Measurements from ENCODE around the gene CTDSPL. TPM values are rescaled to one million over a fixed set of nuclear protein-coding genes. Genes with fewer than 3 reads are reported as not detected.

The CTDSPL gene
- total and polyA plus RNA-seq, 2 of the 13 experiments (the other 11 are each of a cell fraction or from before 2014, with no cell fraction given) = 26.1 to 142 TPM

DNA sequence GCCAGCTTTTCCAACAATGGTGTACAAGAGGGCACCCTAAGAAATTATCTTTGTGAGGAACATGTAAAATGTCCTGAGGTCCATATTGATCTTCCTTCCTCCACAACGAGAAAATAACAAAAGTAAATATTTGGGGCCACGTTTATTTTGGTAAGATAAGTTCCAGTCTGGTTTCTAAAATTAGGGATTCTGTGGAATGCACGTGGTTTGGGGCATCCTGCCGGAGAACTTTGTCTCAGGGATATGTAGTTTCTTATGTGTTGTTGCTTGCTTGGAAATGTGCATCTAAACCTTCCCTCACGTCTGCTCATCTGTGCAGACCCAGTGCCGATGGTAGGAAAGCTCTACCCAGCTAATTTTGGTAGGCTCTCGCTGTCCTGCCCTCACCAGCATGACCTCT, 62.8 kb downstream of the CTDSPL start:
- H3K36me3 ChIP-seq (replicated peaks in 1 of 2; ENCODE audit: control insufficient read depth in 1 of 2, insufficient read depth in 2 of 2, low read length in 2 of 2) = peaks cover 11 to 21% of the 10 kb centered on the region in 2 experiments
- peak; percentile 25; the same call in 1 of the 3 replicates for ATAC-seq
- intact Hi-C loops (cut with micrococcal nuclease; ENCODE audit: unreplicated experiment) (no loop called here), in situ Hi-C loops (cut with HindIII; ENCODE audit: extremely low pct_ligation_motif_present, low pct_unique_long_range_greater_than_20kb) (no loop called here)
- FAIRE-seq = no peak
- H3K9ac ChIP-seq (ENCODE audit: insufficient read depth, low read depth, low read length) = no peak overlapping the region
- no TSS peak for BruUV-seq (replicated peaks)
- CTCF ChIA-PET (ENCODE audit: low intra/inter-chr PET ratio, low total read pairs) = no interaction called here
- no peak overlapping the region for H3K27ac ChIP-seq (ENCODE audit: extremely low read length, insufficient read depth, low read length)
- peaks cover 77% of the 10 kb centered on the region for H3K79me2 ChIP-seq (ENCODE audit: insufficient read depth, low read length)
- no peaks in the 10 kb centered on the region; the same call in 1 of the 2 replicates for H4K20me1 ChIP-seq (ENCODE audit: insufficient read depth, low read length)
- H2AFZ ChIP-seq (ENCODE audit: low read length) = no peak overlapping the region
- H3K4me1 ChIP-seq (ENCODE audit: insufficient read depth, low read length) = peaks cover 69% of the 10 kb centered on the region
- 51% methylated on average over 7 of the region's 7 CpGs for WGBS (ENCODE audit: low lambda C conversion rate)
- POLR2A ChIA-PET = no interaction called here
- no peaks in the 10 kb centered on the region for H3K27me3 ChIP-seq (ENCODE audit: control insufficient read depth in 1 of 2, insufficient read depth in 2 of 2, low read length in 2 of 2)
- H3K4me2 ChIP-seq (ENCODE audit: low read depth, low read length) = no peak overlapping the region
- no peak overlapping the region for H3K4me3 ChIP-seq (replicated peaks in 1 of 3; ENCODE audit: insufficient read depth in 1 of 3, low read depth in 2 of 3, low read length in 3 of 3)
- no peaks in the 10 kb centered on the region for H3K9me3 ChIP-seq (ENCODE audit: low read length)
- no peak for DNase-seq (ENCODE audit: low spot score)
- no peak for TF ChIP-seq KAT2B (IDR thresholded peaks at IDR 0.05; ENCODE audit: borderline replicate concordance, low read depth, low read length)
- no peak for TF ChIP-seq ZNF549 (CRISPR knock-in tag; IDR thresholded peaks at IDR 0.05)
- TF ChIP-seq BCL6 (CRISPR knock-in tag; IDR thresholded peaks at IDR 0.05) = 0 out of 2 replicates have a peak, but pooled peaks have one; percentile 23
- TF ChIP-seq RBFOX2 (IDR thresholded peaks at IDR 0.05; ENCODE audit: low read depth, low read length) = no peak
- no peak for TF ChIP-seq REPIN1 (CRISPR knock-in tag; IDR thresholded peaks at IDR 0.05; ENCODE audit: borderline replicate concordance, low read depth)
- TF ChIP-seq SOX13 (IDR thresholded peaks at IDR 0.05) = no peak
- TF ChIP-seq SOX13 (CRISPR knock-in tag; conservative IDR thresholded peaks at IDR 0.05 in 1 of 2, IDR thresholded peaks at IDR 0.05 in 1 of 2) = peak in 1 of 2 experiments; percentile 48; a peak in 1 of 4 replicates
- no peak for TF ChIP-seq NFKBIZ (CRISPR knock-in tag; IDR thresholded peaks at IDR 0.05)
- TF ChIP-seq, protein P1, sequence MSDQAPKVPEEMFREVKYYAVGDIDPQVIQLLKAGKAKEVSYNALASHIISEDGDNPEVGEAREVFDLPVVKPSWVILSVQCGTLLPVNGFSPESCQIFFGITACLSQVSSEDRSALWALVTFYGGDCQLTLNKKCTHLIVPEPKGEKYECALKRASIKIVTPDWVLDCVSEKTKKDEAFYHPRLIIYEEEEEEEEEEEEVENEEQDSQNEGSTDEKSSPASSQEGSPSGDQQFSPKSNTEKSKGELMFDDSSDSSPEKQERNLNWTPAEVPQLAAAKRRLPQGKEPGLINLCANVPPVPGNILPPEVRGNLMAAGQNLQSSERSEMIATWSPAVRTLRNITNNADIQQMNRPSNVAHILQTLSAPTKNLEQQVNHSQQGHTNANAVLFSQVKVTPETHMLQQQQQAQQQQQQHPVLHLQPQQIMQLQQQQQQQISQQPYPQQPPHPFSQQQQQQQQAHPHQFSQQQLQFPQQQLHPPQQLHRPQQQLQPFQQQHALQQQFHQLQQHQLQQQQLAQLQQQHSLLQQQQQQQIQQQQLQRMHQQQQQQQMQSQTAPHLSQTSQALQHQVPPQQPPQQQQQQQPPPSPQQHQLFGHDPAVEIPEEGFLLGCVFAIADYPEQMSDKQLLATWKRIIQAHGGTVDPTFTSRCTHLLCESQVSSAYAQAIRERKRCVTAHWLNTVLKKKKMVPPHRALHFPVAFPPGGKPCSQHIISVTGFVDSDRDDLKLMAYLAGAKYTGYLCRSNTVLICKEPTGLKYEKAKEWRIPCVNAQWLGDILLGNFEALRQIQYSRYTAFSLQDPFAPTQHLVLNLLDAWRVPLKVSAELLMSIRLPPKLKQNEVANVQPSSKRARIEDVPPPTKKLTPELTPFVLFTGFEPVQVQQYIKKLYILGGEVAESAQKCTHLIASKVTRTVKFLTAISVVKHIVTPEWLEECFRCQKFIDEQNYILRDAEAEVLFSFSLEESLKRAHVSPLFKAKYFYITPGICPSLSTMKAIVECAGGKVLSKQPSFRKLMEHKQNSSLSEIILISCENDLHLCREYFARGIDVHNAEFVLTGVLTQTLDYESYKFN (CRISPR knock-in tag; conservative IDR thresholded peaks at IDR 0.05) = peak; percentile 43; the same call in 1 of the 2 replicates
- TF ChIP-seq SSRP1 (CRISPR knock-in tag; IDR thresholded peaks at IDR 0.05) = no peak
- no peak for TF ChIP-seq ZNF678 (CRISPR knock-in tag; IDR thresholded peaks at IDR 0.05)
- no peak for TF ChIP-seq GPN1 (CRISPR knock-in tag; IDR thresholded peaks at IDR 0.05; ENCODE audit: borderline replicate concordance)
- TF ChIP-seq, protein P2, sequence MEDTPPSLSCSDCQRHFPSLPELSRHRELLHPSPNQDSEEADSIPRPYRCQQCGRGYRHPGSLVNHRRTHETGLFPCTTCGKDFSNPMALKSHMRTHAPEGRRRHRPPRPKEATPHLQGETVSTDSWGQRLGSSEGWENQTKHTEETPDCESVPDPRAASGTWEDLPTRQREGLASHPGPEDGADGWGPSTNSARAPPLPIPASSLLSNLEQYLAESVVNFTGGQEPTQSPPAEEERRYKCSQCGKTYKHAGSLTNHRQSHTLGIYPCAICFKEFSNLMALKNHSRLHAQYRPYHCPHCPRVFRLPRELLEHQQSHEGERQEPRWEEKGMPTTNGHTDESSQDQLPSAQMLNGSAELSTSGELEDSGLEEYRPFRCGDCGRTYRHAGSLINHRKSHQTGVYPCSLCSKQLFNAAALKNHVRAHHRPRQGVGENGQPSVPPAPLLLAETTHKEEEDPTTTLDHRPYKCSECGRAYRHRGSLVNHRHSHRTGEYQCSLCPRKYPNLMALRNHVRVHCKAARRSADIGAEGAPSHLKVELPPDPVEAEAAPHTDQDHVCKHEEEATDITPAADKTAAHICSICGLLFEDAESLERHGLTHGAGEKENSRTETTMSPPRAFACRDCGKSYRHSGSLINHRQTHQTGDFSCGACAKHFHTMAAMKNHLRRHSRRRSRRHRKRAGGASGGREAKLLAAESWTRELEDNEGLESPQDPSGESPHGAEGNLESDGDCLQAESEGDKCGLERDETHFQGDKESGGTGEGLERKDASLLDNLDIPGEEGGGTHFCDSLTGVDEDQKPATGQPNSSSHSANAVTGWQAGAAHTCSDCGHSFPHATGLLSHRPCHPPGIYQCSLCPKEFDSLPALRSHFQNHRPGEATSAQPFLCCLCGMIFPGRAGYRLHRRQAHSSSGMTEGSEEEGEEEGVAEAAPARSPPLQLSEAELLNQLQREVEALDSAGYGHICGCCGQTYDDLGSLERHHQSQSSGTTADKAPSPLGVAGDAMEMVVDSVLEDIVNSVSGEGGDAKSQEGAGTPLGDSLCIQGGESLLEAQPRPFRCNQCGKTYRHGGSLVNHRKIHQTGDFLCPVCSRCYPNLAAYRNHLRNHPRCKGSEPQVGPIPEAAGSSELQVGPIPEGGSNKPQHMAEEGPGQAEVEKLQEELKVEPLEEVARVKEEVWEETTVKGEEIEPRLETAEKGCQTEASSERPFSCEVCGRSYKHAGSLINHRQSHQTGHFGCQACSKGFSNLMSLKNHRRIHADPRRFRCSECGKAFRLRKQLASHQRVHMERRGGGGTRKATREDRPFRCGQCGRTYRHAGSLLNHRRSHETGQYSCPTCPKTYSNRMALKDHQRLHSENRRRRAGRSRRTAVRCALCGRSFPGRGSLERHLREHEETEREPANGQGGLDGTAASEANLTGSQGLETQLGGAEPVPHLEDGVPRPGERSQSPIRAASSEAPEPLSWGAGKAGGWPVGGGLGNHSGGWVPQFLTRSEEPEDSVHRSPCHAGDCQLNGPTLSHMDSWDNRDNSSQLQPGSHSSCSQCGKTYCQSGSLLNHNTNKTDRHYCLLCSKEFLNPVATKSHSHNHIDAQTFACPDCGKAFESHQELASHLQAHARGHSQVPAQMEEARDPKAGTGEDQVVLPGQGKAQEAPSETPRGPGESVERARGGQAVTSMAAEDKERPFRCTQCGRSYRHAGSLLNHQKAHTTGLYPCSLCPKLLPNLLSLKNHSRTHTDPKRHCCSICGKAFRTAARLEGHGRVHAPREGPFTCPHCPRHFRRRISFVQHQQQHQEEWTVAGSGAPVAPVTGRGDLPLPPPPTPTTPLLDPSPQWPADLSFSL (CRISPR knock-in tag; IDR thresholded peaks at IDR 0.05) = no peak
- peak; percentile 7 for TF ChIP-seq TEAD3 (CRISPR knock-in tag; optimal IDR thresholded peaks at IDR 0.05; ENCODE audit: borderline replicate concordance)

Data from HepG2 (cell line).